ENCODE results near the gene SREBF2. TPM values are rescaled to one million over a fixed set of nuclear protein-coding genes. Genes with fewer than 3 reads are reported as not detected.

Gene SREBF2
- total and polyA plus RNA-seq, 2 of the 13 experiments (the other 11 are each of a cell fraction or from before 2014, with no cell fraction given) = 53.8 to 72.6 TPM

GRCh38 chr22:41910050-41911000, 77.4 kb downstream of the SREBF2 start:
- peak overlapping the region in 2 of 3 experiments; percentile 16 to 52; a peak in 4 of 6 replicates for H3K4me3 ChIP-seq (replicated peaks in 1 of 3; ENCODE audit: insufficient read depth in 1 of 3, low read depth in 2 of 3, low read length in 3 of 3)
- CTCF ChIA-PET (ENCODE audit: low intra/inter-chr PET ratio, low total read pairs) = no interaction called here
- WGBS (ENCODE audit: low lambda C conversion rate) = 0% methylated on average over 5 of the region's 112 CpGs
- no peak overlapping the region for H2AFZ ChIP-seq (ENCODE audit: low read length)
- ATAC-seq (peak; percentile 20), FAIRE-seq (no peak), DNase-seq (ENCODE audit: low spot score) (no peak)
- peaks cover 0 to 6% of the 10 kb centered on the region in 2 experiments; a peak in 2 of 5 replicates for H3K36me3 ChIP-seq (replicated peaks in 1 of 2; ENCODE audit: control insufficient read depth in 1 of 2, insufficient read depth in 2 of 2, low read length in 2 of 2)
- in situ Hi-C loops (cut with HindIII; ENCODE audit: extremely low pct_ligation_motif_present, low pct_unique_long_range_greater_than_20kb) (no loop called here), intact Hi-C loops (cut with micrococcal nuclease; ENCODE audit: unreplicated experiment) (no loop called here)
- POLR2A ChIA-PET = interaction anchor here (0.6 kb wide), 1 partner anchor 26 kb away, joined by 3 read pairs; no protein-coding TSS in a partner anchor
- no peak overlapping the region for H3K27ac ChIP-seq (ENCODE audit: extremely low read length, insufficient read depth, low read length)
- no peak overlapping the region for H3K9ac ChIP-seq (ENCODE audit: insufficient read depth, low read depth, low read length)
- BruUV-seq (replicated peaks) = no TSS peak
- no peaks in the 10 kb centered on the region for H3K79me2 ChIP-seq (ENCODE audit: insufficient read depth, low read length)
- H3K9me3 ChIP-seq (ENCODE audit: low read length) = no peaks in the 10 kb centered on the region
- peaks cover 7% of the 10 kb centered on the region; the same call in 1 of the 2 replicates for H3K4me1 ChIP-seq (ENCODE audit: insufficient read depth, low read length)
- peak overlapping the region; percentile 61 for H3K4me2 ChIP-seq (ENCODE audit: low read depth, low read length)
- peaks cover 22 to 44% of the 10 kb centered on the region in 2 experiments; a peak in 4 of 5 replicates for H3K27me3 ChIP-seq (ENCODE audit: control insufficient read depth in 1 of 2, insufficient read depth in 2 of 2, low read length in 2 of 2)
- peaks cover 40% of the 10 kb centered on the region for H4K20me1 ChIP-seq (ENCODE audit: insufficient read depth, low read length)
- TF ChIP-seq, protein P1, sequence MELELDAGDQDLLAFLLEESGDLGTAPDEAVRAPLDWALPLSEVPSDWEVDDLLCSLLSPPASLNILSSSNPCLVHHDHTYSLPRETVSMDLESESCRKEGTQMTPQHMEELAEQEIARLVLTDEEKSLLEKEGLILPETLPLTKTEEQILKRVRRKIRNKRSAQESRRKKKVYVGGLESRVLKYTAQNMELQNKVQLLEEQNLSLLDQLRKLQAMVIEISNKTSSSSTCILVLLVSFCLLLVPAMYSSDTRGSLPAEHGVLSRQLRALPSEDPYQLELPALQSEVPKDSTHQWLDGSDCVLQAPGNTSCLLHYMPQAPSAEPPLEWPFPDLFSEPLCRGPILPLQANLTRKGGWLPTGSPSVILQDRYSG (CRISPR knock-in tag; IDR thresholded peaks at IDR 0.05) = no peak
- TF ChIP-seq ZFP37 (CRISPR knock-in tag; IDR thresholded peaks at IDR 0.05; ENCODE audit: borderline replicate concordance) (no peak), SP4 (CRISPR knock-in tag; IDR thresholded peaks at IDR 0.05) (0 out of 2 replicates have a peak, but pooled peaks have one; percentile 34), ZNF687 (CRISPR knock-in tag; IDR thresholded peaks at IDR 0.05) (peak; percentile 55), GABPB1 (CRISPR knock-in tag; IDR thresholded peaks at IDR 0.05) (peak; percentile 18; the same call in 1 of the 2 replicates), NFE2L1 (CRISPR knock-in tag; IDR thresholded peaks at IDR 0.05; ENCODE audit: borderline replicate concordance) (no peak), HMGA1 (CRISPR knock-in tag; conservative IDR thresholded peaks at IDR 0.05) (no peak), ZNF800 (CRISPR knock-in tag; IDR thresholded peaks at IDR 0.05) (peak; percentile 78), ZNF574 (CRISPR knock-in tag; IDR thresholded peaks at IDR 0.05) (no peak), BHLHE40 (IDR thresholded peaks at IDR 0.05; ENCODE audit: low read length) (peak; percentile 35; the same call in 1 of the 2 replicates)

All from HepG2 (cell line).